ENCODE data around the gene NRXN3. TPM values are rescaled to one million over a fixed set of nuclear protein-coding genes. Genes with fewer than 3 reads are reported as not detected.

Gene NRXN3
- total and polyA plus RNA-seq, 2 experiments from 2014 or later, result 1.0 to 1.8 TPM

DNA sequence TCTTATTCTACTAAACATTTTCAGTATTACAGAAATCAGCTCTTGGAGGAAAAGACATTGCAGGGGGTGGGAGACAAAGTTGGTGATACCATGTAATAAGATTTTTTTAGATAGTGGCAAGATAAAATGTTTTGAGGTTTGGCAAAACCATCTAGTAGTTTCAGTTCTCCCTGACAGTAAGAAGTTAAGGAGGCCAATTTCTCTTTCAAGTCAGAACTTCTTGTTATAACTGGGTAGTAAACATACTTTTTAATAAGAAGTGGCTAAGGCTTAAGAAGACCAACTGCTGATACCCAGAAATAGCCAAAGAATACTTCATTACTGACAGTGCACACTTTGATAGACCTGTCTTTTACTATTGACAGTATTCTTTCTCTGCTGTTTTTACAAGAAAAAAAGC is 1588.8 kb downstream of the NRXN3 start:
- H3K4me2 ChIP-seq, result no peak overlapping the region
- no peak overlapping the region for H2AFZ ChIP-seq
- no peaks in the 10 kb centered on the region for H3K4me1 ChIP-seq (ENCODE audit: insufficient read depth)
- DNase-seq (ENCODE audit: low spot score), result no peak
- H3K9me2 ChIP-seq (ENCODE audit: insufficient read depth), result 0 out of 2 replicates have a peak, but pooled peaks cover 7% of the 10 kb centered on the region
- no peaks in the 10 kb centered on the region for H3K36me3 ChIP-seq (ENCODE audit: insufficient read depth)
- H3F3A ChIP-seq (replicated peaks; ENCODE audit: low read depth), result no peaks in the 10 kb centered on the region
- no peaks in the 10 kb centered on the region for H4K20me1 ChIP-seq (replicated peaks; ENCODE audit: insufficient read depth)
- Mint-ChIP-seq H3K27me3 (ENCODE audit: insufficient read depth, low read depth, poor library complexity) (no peaks in the 10 kb centered on the region), H3K9me3 (peaks cover 2% of the 10 kb centered on the region; the same call in 1 of the 3 replicates), H3K36me3 (ENCODE audit: low read depth) (no peaks in the 10 kb centered on the region), H3K27ac (no peak overlapping the region), H3K4me1 (no peaks in the 10 kb centered on the region; the same call in 2 of the 3 replicates), H3K4me3 (no peak overlapping the region)
- no peak for TF ChIP-seq NANOG (IDR thresholded peaks at IDR 0.05; ENCODE audit: borderline replicate concordance)
- TF ChIP-seq ZNF331 (CRISPR knock-in tag; IDR thresholded peaks at IDR 0.05; ENCODE audit: low read depth), result no peak
- TF ChIP-seq, protein P1, sequence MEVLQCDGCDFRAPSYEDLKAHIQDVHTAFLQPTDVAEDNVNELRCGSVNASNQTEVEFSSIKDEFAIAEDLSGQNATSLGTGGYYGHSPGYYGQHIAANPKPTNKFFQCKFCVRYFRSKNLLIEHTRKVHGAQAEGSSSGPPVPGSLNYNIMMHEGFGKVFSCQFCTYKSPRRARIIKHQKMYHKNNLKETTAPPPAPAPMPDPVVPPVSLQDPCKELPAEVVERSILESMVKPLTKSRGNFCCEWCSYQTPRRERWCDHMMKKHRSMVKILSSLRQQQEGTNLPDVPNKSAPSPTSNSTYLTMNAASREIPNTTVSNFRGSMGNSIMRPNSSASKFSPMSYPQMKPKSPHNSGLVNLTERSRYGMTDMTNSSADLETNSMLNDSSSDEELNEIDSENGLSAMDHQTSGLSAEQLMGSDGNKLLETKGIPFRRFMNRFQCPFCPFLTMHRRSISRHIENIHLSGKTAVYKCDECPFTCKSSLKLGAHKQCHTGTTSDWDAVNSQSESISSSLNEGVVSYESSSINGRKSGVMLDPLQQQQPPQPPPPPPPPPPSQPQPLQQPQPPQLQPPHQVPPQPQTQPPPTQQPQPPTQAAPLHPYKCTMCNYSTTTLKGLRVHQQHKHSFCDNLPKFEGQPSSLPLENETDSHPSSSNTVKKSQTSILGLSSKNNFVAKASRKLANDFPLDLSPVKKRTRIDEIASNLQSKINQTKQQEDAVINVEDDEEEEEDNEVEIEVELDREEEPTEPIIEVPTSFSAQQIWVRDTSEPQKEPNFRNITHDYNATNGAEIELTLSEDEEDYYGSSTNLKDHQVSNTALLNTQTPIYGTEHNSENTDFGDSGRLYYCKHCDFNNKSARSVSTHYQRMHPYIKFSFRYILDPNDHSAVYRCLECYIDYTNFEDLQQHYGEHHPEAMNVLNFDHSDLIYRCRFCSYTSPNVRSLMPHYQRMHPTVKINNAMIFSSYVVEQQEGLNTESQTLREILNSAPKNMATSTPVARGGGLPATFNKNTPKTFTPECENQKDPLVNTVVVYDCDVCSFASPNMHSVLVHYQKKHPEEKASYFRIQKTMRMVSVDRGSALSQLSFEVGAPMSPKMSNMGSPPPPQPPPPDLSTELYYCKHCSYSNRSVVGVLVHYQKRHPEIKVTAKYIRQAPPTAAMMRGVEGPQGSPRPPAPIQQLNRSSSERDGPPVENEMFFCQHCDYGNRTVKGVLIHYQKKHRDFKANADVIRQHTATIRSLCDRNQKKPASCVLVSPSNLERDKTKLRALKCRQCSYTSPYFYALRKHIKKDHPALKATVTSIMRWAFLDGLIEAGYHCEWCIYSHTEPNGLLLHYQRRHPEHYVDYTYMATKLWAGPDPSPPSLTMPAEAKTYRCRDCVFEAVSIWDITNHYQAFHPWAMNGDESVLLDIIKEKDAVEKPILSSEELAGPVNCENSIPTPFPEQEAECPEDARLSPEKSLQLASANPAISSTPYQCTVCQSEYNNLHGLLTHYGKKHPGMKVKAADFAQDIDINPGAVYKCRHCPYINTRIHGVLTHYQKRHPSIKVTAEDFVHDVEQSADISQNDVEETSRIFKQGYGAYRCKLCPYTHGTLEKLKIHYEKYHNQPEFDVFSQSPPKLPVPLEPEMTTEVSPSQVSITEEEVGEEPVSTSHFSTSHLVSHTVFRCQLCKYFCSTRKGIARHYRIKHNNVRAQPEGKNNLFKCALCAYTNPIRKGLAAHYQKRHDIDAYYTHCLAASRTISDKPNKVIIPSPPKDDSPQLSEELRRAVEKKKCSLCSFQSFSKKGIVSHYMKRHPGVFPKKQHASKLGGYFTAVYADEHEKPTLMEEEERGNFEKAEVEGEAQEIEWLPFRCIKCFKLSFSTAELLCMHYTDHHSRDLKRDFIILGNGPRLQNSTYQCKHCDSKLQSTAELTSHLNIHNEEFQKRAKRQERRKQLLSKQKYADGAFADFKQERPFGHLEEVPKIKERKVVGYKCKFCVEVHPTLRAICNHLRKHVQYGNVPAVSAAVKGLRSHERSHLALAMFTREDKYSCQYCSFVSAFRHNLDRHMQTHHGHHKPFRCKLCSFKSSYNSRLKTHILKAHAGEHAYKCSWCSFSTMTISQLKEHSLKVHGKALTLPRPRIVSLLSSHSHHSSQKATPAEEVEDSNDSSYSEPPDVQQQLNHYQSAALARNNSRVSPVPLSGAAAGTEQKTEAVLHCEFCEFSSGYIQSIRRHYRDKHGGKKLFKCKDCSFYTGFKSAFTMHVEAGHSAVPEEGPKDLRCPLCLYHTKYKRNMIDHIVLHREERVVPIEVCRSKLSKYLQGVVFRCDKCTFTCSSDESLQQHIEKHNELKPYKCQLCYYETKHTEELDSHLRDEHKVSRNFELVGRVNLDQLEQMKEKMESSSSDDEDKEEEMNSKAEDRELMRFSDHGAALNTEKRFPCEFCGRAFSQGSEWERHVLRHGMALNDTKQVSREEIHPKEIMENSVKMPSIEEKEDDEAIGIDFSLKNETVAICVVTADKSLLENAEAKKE (CRISPR knock-in tag; IDR thresholded peaks at IDR 0.05), result no peak
- TF ChIP-seq POLR2AphosphoS5 (IDR thresholded peaks at IDR 0.05; ENCODE audit: low read depth), result no peak
- TF ChIP-seq, protein P2, sequence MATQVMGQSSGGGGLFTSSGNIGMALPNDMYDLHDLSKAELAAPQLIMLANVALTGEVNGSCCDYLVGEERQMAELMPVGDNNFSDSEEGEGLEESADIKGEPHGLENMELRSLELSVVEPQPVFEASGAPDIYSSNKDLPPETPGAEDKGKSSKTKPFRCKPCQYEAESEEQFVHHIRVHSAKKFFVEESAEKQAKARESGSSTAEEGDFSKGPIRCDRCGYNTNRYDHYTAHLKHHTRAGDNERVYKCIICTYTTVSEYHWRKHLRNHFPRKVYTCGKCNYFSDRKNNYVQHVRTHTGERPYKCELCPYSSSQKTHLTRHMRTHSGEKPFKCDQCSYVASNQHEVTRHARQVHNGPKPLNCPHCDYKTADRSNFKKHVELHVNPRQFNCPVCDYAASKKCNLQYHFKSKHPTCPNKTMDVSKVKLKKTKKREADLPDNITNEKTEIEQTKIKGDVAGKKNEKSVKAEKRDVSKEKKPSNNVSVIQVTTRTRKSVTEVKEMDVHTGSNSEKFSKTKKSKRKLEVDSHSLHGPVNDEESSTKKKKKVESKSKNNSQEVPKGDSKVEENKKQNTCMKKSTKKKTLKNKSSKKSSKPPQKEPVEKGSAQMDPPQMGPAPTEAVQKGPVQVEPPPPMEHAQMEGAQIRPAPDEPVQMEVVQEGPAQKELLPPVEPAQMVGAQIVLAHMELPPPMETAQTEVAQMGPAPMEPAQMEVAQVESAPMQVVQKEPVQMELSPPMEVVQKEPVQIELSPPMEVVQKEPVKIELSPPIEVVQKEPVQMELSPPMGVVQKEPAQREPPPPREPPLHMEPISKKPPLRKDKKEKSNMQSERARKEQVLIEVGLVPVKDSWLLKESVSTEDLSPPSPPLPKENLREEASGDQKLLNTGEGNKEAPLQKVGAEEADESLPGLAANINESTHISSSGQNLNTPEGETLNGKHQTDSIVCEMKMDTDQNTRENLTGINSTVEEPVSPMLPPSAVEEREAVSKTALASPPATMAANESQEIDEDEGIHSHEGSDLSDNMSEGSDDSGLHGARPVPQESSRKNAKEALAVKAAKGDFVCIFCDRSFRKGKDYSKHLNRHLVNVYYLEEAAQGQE (IDR thresholded peaks at IDR 0.05; ENCODE audit: unreplicated experiment), result no peak
- TF ChIP-seq, protein P3, sequence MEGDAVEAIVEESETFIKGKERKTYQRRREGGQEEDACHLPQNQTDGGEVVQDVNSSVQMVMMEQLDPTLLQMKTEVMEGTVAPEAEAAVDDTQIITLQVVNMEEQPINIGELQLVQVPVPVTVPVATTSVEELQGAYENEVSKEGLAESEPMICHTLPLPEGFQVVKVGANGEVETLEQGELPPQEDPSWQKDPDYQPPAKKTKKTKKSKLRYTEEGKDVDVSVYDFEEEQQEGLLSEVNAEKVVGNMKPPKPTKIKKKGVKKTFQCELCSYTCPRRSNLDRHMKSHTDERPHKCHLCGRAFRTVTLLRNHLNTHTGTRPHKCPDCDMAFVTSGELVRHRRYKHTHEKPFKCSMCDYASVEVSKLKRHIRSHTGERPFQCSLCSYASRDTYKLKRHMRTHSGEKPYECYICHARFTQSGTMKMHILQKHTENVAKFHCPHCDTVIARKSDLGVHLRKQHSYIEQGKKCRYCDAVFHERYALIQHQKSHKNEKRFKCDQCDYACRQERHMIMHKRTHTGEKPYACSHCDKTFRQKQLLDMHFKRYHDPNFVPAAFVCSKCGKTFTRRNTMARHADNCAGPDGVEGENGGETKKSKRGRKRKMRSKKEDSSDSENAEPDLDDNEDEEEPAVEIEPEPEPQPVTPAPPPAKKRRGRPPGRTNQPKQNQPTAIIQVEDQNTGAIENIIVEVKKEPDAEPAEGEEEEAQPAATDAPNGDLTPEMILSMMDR (conservative IDR thresholded peaks at IDR 0.05; ENCODE audit: low read depth in 2 of 2), result no peak
- no peak for TF ChIP-seq JUNB (IDR thresholded peaks at IDR 0.05; ENCODE audit: unreplicated experiment)
- no peak for TF ChIP-seq CREB1 (CRISPR knock-in tag; IDR thresholded peaks at IDR 0.05; ENCODE audit: low read depth)
- no peak for TF ChIP-seq ZNF114 (CRISPR knock-in tag; IDR thresholded peaks at IDR 0.05)
- TF ChIP-seq STAT1 (IDR thresholded peaks at IDR 0.05; ENCODE audit: unreplicated experiment), result no peak
- no peak for TF ChIP-seq EZH2 (IDR thresholded peaks at IDR 0.05; ENCODE audit: low read depth, unreplicated experiment)
- TF ChIP-seq EZH2phosphoT487 (IDR thresholded peaks at IDR 0.05; ENCODE audit: unreplicated experiment), result no peak
- TF ChIP-seq, protein P4, sequence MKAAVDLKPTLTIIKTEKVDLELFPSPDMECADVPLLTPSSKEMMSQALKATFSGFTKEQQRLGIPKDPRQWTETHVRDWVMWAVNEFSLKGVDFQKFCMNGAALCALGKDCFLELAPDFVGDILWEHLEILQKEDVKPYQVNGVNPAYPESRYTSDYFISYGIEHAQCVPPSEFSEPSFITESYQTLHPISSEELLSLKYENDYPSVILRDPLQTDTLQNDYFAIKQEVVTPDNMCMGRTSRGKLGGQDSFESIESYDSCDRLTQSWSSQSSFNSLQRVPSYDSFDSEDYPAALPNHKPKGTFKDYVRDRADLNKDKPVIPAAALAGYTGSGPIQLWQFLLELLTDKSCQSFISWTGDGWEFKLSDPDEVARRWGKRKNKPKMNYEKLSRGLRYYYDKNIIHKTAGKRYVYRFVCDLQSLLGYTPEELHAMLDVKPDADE (IDR thresholded peaks at IDR 0.05), result no peak
- no peaks in the 10 kb centered on the region for H3K27me3 ChIP-seq (ENCODE audit: insufficient read depth)
- H3K79me2 ChIP-seq (replicated peaks; ENCODE audit: insufficient read depth), result no peaks in the 10 kb centered on the region
- H3K27ac ChIP-seq (ENCODE audit: low read depth), result no peak overlapping the region
- ATAC-seq, result no peak
- no peak overlapping the region for H3K4me3 ChIP-seq

Data from GM23338 (cell line).